ENCODE data around the gene PGAP2. TPM values are rescaled to one million over a fixed set of nuclear protein-coding genes. Genes with fewer than 3 reads are reported as not detected.

The PGAP2 gene
- total RNA-seq, 2 experiments from 2014 or later: 18.0 to 19.0 TPM

DNA sequence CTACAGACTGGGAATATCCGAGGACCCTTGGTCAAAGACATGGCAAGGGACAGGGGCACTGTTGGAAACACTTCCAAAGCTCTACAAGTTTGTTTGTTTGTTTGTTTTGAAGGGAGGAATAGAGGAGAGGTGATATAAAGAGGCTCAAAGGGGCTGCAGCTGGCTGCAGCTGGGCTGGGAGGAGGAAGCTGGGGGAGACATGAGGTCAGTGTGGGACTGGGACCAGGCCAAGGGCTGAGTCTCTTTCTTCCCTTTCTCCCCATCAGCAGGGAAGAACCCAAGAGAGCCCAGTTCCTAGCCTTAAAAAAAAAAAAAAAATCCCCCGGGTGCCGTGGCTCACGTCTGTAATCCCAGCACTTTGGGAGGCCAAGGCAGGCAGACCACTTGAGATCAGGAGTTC lies 27.4 kb downstream of the PGAP2 start:
- Mint-ChIP-seq H3K9me3 (no peaks in the 10 kb centered on the region), H3K36me3 (ENCODE audit: low read depth) (peaks cover 82% of the 10 kb centered on the region), H3K4me1 (peaks cover 86% of the 10 kb centered on the region), H3K4me3 (peak overlapping the region; percentile 64), H3K27ac (peak overlapping the region; percentile 62), H3K27me3 (no peaks in the 10 kb centered on the region)
- POLR2A ChIA-PET: interaction anchor here (0.7 to 19.7 kb wide), 10 partner anchors 8 to 259 kb away, joined by 3 to 639 read pairs (median 4); partner anchors contain the start of genes PGAP2 and STIM1
- CTCF ChIA-PET: interaction anchor here (0.8 to 17.4 kb wide), 8 partner anchors 10 to 237 kb away, joined by 3 to 461 read pairs (median 8); partner anchors contain the start of gene STIM1
- no peak for DNase-seq

DNA sequence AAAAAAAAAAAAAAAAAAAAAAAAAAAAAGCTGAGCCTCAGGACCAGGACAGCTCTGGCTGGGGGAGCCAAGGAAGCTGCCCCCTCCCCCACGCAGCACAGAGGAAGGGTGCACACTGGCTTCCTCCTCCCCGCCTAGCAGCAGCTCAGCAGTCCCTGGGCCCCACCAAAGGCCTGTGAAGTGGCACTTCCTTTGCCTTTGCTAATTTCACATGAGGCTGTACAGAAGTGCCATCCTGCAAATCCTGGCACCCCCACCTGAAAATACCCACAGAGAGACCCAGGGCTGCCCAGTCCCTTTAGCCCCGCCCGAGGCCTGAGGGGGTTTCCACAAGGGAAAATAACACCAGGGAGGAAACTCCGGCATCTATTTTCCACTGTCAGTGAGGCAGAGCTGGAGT lies 28.5 kb downstream of the PGAP2 start:
- H3K4me1 Mint-ChIP-seq: peaks cover 78% of the 10 kb centered on the region
- ChIA-PET CTCF (interaction anchor here (1.1 to 17.4 kb wide), 6 partner anchors 11 to 259 kb away, joined by 3 to 461 read pairs (median 13); partner anchors contain the start of gene STIM1), POLR2A (interaction anchor here (0.8 to 19.7 kb wide), 12 partner anchors 9 to 258 kb away, joined by 3 to 639 read pairs (median 4); partner anchors contain the start of genes PGAP2 and STIM1)
- H3K4me3 Mint-ChIP-seq: peak overlapping the region; percentile 90
- no peaks in the 10 kb centered on the region for H3K9me3 Mint-ChIP-seq
- H3K36me3 Mint-ChIP-seq (ENCODE audit: low read depth): peaks cover 71% of the 10 kb centered on the region
- no peaks in the 10 kb centered on the region for H3K27me3 Mint-ChIP-seq
- DNase-seq: peak; percentile 66
- peak overlapping the region; percentile 89 for H3K27ac Mint-ChIP-seq

DNA sequence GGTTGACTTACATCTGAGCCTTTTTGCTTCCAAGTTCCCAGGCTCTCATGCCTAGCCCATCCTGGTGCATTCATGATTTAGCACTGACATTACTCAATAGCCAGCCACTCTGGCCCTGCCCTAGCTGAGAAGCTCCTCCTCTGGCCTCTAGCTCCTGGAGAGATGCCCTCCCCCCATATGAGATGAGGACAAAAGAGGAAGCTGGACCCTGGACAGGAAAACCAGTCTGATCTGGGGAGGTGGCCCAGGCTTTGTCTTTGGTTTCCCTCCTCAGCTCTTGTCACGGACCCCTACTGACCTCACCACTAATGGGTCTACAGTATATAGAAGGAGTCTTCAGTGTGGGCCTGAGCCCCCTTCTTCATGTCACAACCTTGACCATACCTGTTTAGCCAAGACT lies 29.4 kb downstream of the PGAP2 start:
- Mint-ChIP-seq H3K9me3 (no peaks in the 10 kb centered on the region), H3K27me3 (no peaks in the 10 kb centered on the region), H3K4me3 (peak overlapping the region; percentile 90), H3K4me1 (peaks cover 74% of the 10 kb centered on the region), H3K36me3 (ENCODE audit: low read depth) (peaks cover 64% of the 10 kb centered on the region), H3K27ac (peak overlapping the region; percentile 89)
- POLR2A ChIA-PET: interaction anchor here (1.1 to 19.7 kb wide), 11 partner anchors 10 to 263 kb away, joined by 3 to 639 read pairs (median 6); partner anchors contain the start of genes NUP98, PGAP2 and STIM1
- CTCF ChIA-PET: interaction anchor here (1.4 to 19.4 kb wide), 7 partner anchors 12 to 258 kb away, joined by 4 to 554 read pairs (median 21); partner anchors contain the start of gene STIM1
- no peak for DNase-seq

DNA sequence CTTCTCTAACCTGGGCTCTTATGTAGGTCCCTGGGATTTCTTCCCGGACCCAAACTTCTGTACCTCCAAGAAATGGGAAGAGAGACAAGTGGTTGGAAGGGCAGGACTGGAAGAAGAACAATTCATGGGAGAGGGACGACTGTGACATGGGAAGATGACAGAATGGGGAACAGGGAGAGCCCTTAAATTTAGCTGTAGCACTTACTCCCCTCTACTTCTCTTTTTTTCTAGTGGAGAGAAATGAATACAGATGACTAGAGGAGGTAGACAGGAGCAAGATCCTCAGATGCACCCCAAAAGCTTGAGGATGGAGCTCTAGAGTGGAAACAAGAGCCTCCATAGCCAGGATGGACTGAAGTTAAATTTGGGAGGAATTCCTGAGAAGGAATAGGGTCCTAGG lies 30.1 kb downstream of the PGAP2 start:
- Mint-ChIP-seq H3K27ac (peak overlapping the region; percentile 89), H3K9me3 (no peaks in the 10 kb centered on the region), H3K36me3 (ENCODE audit: low read depth) (peaks cover 60% of the 10 kb centered on the region), H3K27me3 (no peaks in the 10 kb centered on the region), H3K4me3 (peak overlapping the region; percentile 90), H3K4me1 (peaks cover 70% of the 10 kb centered on the region)
- POLR2A ChIA-PET: interaction anchor here (1.1 to 19.7 kb wide), 12 partner anchors 8 to 263 kb away, joined by 3 to 639 read pairs (median 10); partner anchors contain the start of genes NUP98, PGAP2 and STIM1
- CTCF ChIA-PET: interaction anchor here (1.0 to 19.4 kb wide), 6 partner anchors 9 to 231 kb away, joined by 3 to 554 read pairs (median 23); partner anchors contain the start of gene STIM1
- no peak for DNase-seq

DNA sequence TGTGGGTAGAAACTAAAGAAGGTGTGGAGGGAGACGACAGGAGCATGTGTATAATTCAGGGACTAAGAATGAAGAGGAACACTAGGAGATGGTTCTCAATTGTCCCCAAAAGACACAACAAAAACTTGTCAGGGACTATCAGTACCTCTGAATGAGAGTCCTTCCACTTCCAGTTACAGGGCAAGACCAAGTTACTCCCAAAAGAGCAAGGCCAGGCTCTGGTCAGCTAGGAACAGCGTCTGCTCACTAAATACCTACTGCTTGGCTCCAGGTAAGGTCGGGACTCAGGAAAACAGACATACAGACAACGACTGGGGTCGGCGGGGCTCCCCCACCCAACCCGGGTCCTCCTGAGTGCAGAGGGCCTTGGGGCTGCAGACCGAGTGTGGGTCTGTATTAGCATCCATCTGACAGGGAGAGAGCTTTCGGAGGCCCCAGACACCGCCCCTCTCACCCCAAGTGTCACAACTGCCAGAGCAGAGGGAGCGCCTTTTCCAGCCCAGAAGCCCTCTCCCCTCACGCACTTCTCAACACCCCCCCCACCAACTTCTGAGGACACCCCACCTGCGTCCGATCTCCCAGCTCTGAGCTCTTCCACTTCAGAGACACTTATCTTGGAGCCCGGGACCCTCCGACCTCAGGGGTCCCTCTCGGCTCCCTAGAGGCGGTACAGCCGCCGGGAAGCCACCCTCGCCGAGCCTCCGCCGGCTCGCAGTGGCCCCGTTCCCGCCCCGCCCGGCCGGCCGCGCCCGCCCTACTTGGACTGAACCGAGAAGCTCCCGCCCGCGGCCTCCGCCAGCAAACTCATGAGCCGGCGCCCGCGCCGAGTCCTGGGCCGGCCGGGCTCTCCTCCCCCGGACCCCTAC lies 31.9 kb downstream of the PGAP2 start:
- Mint-ChIP-seq H3K4me1 (peaks cover 58% of the 10 kb centered on the region), H3K27ac (peak overlapping the region; percentile 89), H3K27me3 (no peaks in the 10 kb centered on the region), H3K36me3 (ENCODE audit: low read depth) (peaks cover 42% of the 10 kb centered on the region), H3K4me3 (peak overlapping the region; percentile 90), H3K9me3 (no peaks in the 10 kb centered on the region)
- CTCF ChIA-PET: interaction anchor here (0.5 to 19.4 kb wide), 9 partner anchors 12 to 265 kb away, joined by 3 to 554 read pairs (median 24); partner anchors contain the start of genes PGAP2 and STIM1
- DNase-seq: peak; percentile 41
- POLR2A ChIA-PET: interaction anchor here (0.6 to 19.7 kb wide), 31 partner anchors 9 to 310 kb away, joined by 3 to 639 read pairs (median 11); partner anchors contain the start of genes NUP98, PGAP2, RRM1 and STIM1

DNA sequence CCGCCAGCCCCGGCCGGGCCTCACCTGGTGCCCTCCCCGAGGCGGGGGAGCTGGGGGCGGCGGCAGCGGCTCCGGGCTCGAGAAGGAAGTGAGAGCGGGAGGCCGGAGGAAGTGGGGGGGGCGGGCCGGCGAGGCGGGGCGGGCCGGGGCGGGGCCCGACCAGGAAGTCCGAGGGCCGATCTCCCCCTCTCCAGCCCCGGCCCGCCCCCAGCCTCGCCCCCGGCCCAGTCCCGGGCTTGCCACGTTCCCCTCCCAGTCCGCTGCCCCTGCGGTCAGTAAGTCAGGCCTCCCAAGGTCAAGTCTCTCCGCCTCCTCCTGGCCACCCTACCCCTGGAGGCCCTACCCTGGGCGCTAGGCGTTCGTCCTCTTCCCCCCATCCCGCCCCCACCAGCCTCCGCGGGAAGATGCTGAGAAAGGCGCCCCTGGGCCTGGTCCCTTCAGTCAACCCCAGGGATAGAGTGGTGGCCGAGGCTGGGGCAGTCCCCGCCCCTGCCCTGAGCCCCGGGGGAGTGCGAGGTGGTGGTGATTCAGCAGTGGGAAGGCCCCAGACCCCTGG lies 32.6 kb downstream of the PGAP2 start, which contains the start of gene RHOG:
Gene RHOG (minus strand): TSS at position 90 of the 556 bp plus-strand sequence. CDS start 12,821 bp downstream, outside the sequence.
- CTCF ChIA-PET: interaction anchor here (0.5 to 19.4 kb wide), 22 partner anchors 8 to 265 kb away, joined by 3 to 554 read pairs (median 6); partner anchors contain the start of genes NUP98, PGAP2, RRM1 and STIM1
- H3K27me3 Mint-ChIP-seq: no peaks in the 10 kb centered on the region
- H3K4me1 Mint-ChIP-seq: peaks cover 52% of the 10 kb centered on the region
- H3K27ac Mint-ChIP-seq: peak within 1 kb of the TSS; percentile 96
- DNase-seq: no peak
- peak within 1 kb of the TSS; percentile 90 for H3K4me3 Mint-ChIP-seq
- POLR2A ChIA-PET: interaction anchor here (0.6 to 19.7 kb wide), 36 partner anchors 10 to 852 kb away, joined by 3 to 639 read pairs (median 6); partner anchors contain the start of genes NUP98, PGAP2, RRM1 and STIM1
- peaks cover 36% of the 10 kb centered on the region for H3K36me3 Mint-ChIP-seq (ENCODE audit: low read depth)
- H3K9me3 Mint-ChIP-seq: no peaks in the 10 kb centered on the region

DNA sequence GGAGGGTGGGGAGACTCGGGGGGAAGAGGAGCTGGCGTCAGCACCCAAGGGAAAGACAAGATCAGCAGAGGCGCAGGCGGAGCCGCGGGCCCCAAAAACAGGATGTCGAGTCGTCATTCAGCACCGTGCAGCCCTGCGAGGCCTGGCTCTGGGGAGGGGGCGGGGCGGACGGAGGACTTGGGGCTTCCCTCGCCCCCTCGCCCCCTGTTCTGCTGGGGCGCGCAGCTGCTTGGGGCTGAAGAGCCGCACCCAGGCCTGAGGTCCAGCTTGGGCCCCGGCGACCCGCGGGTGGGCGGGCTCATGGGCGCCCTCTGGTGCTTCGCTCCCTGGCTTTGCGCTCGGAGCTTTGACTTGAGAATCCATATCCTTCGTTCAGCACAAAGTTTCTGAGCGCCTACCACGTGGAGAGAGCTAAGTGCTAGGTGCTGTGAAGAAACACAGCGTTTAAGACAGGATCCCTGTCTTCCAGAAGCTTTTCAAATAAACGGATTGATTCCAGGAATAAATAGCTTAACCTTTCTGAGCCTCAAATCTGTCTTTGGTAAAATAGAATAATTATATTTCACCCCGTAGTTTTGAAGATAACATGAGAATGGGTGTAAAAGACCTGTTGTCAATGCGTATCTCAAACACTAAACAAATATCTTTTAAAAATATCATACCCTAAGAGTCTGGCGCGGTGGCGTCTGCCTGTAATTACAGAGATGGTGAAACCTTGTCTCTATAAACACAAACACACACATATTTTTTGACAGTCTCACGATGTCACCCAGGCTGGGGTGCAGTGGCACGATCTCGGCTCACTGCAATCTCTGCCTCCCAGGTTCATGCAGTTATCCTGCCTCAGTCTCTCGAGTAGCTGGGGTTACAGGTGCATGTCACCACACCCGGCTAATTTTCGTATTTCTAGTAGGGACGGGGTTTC lies 33.3 kb downstream of the PGAP2 start:
- Mint-ChIP-seq H3K9me3 (no peaks in the 10 kb centered on the region), H3K4me1 (peaks cover 44% of the 10 kb centered on the region), H3K36me3 (ENCODE audit: low read depth) (peaks cover 32% of the 10 kb centered on the region), H3K4me3 (peak overlapping the region; percentile 90), H3K27ac (peak overlapping the region; percentile 96), H3K27me3 (no peaks in the 10 kb centered on the region)
- peak; percentile 93 for DNase-seq
- ChIA-PET CTCF (interaction anchor here (0.6 to 19.4 kb wide), 33 partner anchors 9 to 255 kb away, joined by 3 to 554 read pairs (median 4); partner anchors contain the start of genes NUP98, PGAP2, RRM1 and STIM1), POLR2A (interaction anchor here (0.7 to 19.7 kb wide), 35 partner anchors 11 to 853 kb away, joined by 3 to 639 read pairs (median 7); partner anchors contain the start of genes NUP98, PGAP2, RRM1 and STIM1)

DNA sequence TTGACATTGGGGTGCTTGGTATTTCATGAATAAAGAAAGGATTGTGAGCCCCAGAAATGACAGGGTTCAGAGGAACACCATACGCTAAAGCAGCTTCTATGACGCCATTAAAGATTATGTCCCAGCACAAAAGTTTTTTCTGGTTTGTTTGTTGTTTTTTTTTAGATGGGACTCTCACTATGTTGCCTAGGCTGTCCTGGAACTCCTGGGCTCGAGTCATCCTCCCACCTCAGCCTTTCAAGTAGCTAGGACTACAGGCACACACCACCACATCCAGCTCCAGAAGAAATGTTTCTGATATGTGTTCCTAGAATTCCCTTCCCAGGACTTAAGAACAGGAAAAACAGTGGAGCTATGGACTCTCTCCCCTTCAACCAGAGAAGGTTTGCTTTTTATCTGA lies 35.0 kb downstream of the PGAP2 start:
- Mint-ChIP-seq H3K4me1 (peaks cover 29% of the 10 kb centered on the region), H3K36me3 (ENCODE audit: low read depth) (peaks cover 18% of the 10 kb centered on the region), H3K27ac (no peak overlapping the region), H3K9me3 (no peaks in the 10 kb centered on the region), H3K4me3 (no peak overlapping the region), H3K27me3 (no peaks in the 10 kb centered on the region)
- no peak for DNase-seq
- CTCF ChIA-PET: interaction anchor here (0.6 to 19.4 kb wide), 4 partner anchors 8 to 226 kb away, joined by 4 to 554 read pairs (median 233); partner anchors contain the start of gene STIM1
- POLR2A ChIA-PET: interaction anchor here (1.3 to 19.7 kb wide), 2 partner anchors 12 to 242 kb away, joined by 4 to 639 read pairs; partner anchors contain the start of gene STIM1

DNA sequence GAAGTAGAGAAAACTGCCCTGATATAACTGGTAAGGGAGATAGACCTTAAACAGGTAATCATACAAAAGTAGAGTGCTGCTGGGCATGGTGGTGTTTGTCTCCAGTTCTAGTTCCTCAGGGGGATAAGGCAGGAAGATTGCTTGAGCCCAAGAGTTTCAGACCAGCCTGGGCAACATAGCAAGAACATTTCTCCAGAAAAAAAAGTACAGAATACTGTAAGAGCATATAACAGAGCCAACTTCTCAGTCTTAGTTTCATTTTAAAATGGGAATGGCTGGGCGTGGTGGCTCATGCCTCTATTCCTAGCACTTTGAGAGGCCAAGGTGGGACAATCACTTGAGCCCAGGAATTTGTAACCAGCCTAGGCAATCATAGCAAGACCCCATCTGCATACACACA lies 36.9 kb downstream of the PGAP2 start:
- peaks cover 24% of the 10 kb centered on the region for H3K4me1 Mint-ChIP-seq
- ChIA-PET POLR2A (interaction anchor here (1.0 to 19.7 kb wide), 2 partner anchors 9 to 10 kb away, joined by 3 to 639 read pairs; partner anchors contain the start of gene STIM1), CTCF (interaction anchor here (2.1 to 19.4 kb wide), 3 partner anchors 7 to 224 kb away, joined by 5 to 554 read pairs (median 461); partner anchors contain the start of gene STIM1)
- H3K4me3 Mint-ChIP-seq: no peak overlapping the region
- no peaks in the 10 kb centered on the region for H3K36me3 Mint-ChIP-seq (ENCODE audit: low read depth)
- peaks cover 3% of the 10 kb centered on the region for H3K27me3 Mint-ChIP-seq
- H3K27ac Mint-ChIP-seq: no peak overlapping the region
- no peak for DNase-seq
- H3K9me3 Mint-ChIP-seq: no peaks in the 10 kb centered on the region

DNA sequence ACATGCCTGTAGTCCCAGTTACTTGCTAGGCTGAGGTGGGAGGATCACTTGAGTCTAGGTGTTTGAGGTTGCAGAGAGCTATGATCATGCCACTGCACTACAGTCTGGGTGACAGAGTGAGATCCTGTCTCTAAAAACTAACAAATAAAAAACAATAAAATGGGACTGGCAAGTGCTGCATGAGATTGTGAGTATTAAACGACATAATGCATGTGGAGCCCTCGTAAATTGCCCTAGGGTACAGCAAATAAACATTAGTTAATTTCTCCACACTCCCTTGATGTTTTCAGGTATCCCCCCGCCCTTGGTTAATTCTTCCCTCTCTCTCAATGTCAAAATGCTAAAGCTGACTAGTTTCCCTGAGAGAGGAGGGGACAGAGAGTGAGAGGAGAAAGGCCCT lies 37.3 kb downstream of the PGAP2 start:
- Mint-ChIP-seq H3K9me3 (no peaks in the 10 kb centered on the region), H3K4me3 (no peak overlapping the region), H3K36me3 (ENCODE audit: low read depth) (no peaks in the 10 kb centered on the region), H3K27ac (no peak overlapping the region), H3K27me3 (peaks cover 3% of the 10 kb centered on the region), H3K4me1 (peaks cover 24% of the 10 kb centered on the region)
- ChIA-PET POLR2A (interaction anchor here (1.0 to 19.7 kb wide), 3 partner anchors 9 to 10 kb away, joined by 3 to 639 read pairs (median 3); partner anchors contain the start of gene STIM1), CTCF (interaction anchor here (17.4 to 19.4 kb wide), 2 partner anchors 6 to 224 kb away, joined by 461 to 554 read pairs; partner anchors contain the start of gene STIM1)
- DNase-seq: no peak

All from activated CD4-positive, alpha-beta memory T cell treated with anti-CD3 and anti-CD28 coated beads, Interleukin-2, amount 10 ng/mL, durations not matched to agents 7 days and 5 days (primary cell).